ENCODE measurements around the gene RBP2. TPM values are rescaled to one million over a fixed set of nuclear protein-coding genes. Genes with fewer than 3 reads are reported as not detected.

Gene RBP2
- total RNA-seq, 1 donor: not detected

GRCh38 chr3:139434228-139434627 lies 42.1 kb downstream of the RBP2 start:
- Histone ChIP-seq H3K4me1 (ENCODE audit: insufficient read depth, low read length) (no peaks in the 10 kb centered on the region), H3K4me3 (ENCODE audit: insufficient read depth, low read length) (no peak overlapping the region), H3K4me2 (ENCODE audit: insufficient read depth, low read length) (no peak overlapping the region), H4K20me1 (ENCODE audit: insufficient read depth, low read length) (no peaks in the 10 kb centered on the region), H3K27me3 (ENCODE audit: insufficient read depth, low read length) (no peaks in the 10 kb centered on the region), H3K27ac (ENCODE audit: low read depth, low read length) (no peak overlapping the region), H3K79me2 (ENCODE audit: insufficient read depth, low read length) (no peaks in the 10 kb centered on the region), H3K36me3 (ENCODE audit: insufficient read depth, low read length) (no peaks in the 10 kb centered on the region), H3K9me3 (ENCODE audit: low read depth, low read length) (no peaks in the 10 kb centered on the region), H2AFZ (ENCODE audit: low read length) (no peak overlapping the region)
- no peak for DNase-seq (ENCODE audit: insufficient read length, low spot score, missing footprints)
- TF ChIP-seq, protein P1, sequence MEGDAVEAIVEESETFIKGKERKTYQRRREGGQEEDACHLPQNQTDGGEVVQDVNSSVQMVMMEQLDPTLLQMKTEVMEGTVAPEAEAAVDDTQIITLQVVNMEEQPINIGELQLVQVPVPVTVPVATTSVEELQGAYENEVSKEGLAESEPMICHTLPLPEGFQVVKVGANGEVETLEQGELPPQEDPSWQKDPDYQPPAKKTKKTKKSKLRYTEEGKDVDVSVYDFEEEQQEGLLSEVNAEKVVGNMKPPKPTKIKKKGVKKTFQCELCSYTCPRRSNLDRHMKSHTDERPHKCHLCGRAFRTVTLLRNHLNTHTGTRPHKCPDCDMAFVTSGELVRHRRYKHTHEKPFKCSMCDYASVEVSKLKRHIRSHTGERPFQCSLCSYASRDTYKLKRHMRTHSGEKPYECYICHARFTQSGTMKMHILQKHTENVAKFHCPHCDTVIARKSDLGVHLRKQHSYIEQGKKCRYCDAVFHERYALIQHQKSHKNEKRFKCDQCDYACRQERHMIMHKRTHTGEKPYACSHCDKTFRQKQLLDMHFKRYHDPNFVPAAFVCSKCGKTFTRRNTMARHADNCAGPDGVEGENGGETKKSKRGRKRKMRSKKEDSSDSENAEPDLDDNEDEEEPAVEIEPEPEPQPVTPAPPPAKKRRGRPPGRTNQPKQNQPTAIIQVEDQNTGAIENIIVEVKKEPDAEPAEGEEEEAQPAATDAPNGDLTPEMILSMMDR (IDR thresholded peaks at IDR 0.05; ENCODE audit: extremely low read depth, low read depth, low read length): no peak

DNA sequence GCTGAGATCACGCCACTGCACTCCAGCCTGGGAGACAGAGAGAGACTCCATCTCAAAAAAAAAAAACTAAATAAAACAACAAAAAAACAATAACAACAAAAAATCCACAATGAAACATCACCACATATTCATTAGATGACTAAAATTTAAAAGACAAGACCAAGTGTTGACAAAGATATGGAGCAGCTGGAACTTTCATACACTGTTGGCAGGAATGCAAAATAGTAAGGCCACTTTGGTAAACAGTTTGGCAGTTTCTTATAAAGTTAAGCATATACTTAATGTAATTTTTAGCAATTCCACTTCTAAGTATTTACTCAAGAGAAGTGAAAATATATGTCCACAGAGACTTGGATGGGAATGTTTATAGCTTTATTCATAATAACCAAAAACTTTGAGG lies 43.2 kb downstream of the RBP2 start:
- Histone ChIP-seq H3K9me3 (ENCODE audit: low read depth, low read length) (no peaks in the 10 kb centered on the region), H3K36me3 (ENCODE audit: insufficient read depth, low read length) (no peaks in the 10 kb centered on the region), H4K20me1 (ENCODE audit: insufficient read depth, low read length) (no peaks in the 10 kb centered on the region), H3K27ac (ENCODE audit: low read depth, low read length) (no peak overlapping the region), H2AFZ (ENCODE audit: low read length) (no peak overlapping the region), H3K4me3 (ENCODE audit: insufficient read depth, low read length) (no peak overlapping the region), H3K4me1 (ENCODE audit: insufficient read depth, low read length) (no peaks in the 10 kb centered on the region), H3K4me2 (ENCODE audit: insufficient read depth, low read length) (no peak overlapping the region), H3K27me3 (ENCODE audit: insufficient read depth, low read length) (no peaks in the 10 kb centered on the region), H3K79me2 (ENCODE audit: insufficient read depth, low read length) (no peaks in the 10 kb centered on the region)
- TF ChIP-seq, protein P1 (IDR thresholded peaks at IDR 0.05; ENCODE audit: extremely low read depth, low read depth, low read length): no peak
- no peak for DNase-seq (ENCODE audit: insufficient read length, low spot score, missing footprints)

- no peaks in the 10 kb centered on the region for H3K79me2 ChIP-seq (ENCODE audit: insufficient read depth, low read length)
- no peak overlapping the region for H3K27ac ChIP-seq (ENCODE audit: low read depth, low read length)
Observed at GRCh38 chr3:139430493-139430892, 45.8 kb downstream of the RBP2 start.

GRCh38 chr3:139427283-139428060 lies 48.8 kb downstream of the RBP2 start:
- no peak overlapping the region for H3K27ac ChIP-seq (ENCODE audit: low read depth, low read length)
- H3K36me3 ChIP-seq (ENCODE audit: insufficient read depth, low read length): no peaks in the 10 kb centered on the region
- no peak overlapping the region for H2AFZ ChIP-seq (ENCODE audit: low read length)
- H3K79me2 ChIP-seq (ENCODE audit: insufficient read depth, low read length): no peaks in the 10 kb centered on the region
- no peaks in the 10 kb centered on the region for H3K27me3 ChIP-seq (ENCODE audit: insufficient read depth, low read length)
- no peaks in the 10 kb centered on the region for H4K20me1 ChIP-seq (ENCODE audit: insufficient read depth, low read length)
- no peaks in the 10 kb centered on the region for H3K4me1 ChIP-seq (ENCODE audit: insufficient read depth, low read length)
- no peak overlapping the region for H3K4me2 ChIP-seq (ENCODE audit: insufficient read depth, low read length)
- no peak overlapping the region for H3K4me3 ChIP-seq (ENCODE audit: insufficient read depth, low read length)
- no peaks in the 10 kb centered on the region for H3K9me3 ChIP-seq (ENCODE audit: low read depth, low read length)
- peak; percentile 59 for DNase-seq (ENCODE audit: insufficient read length, low spot score, missing footprints)
- TF ChIP-seq, protein P1 (IDR thresholded peaks at IDR 0.05; ENCODE audit: extremely low read depth, low read depth, low read length): peak; percentile 85

More at GRCh38 chr3:139430493-139430892, 45.8 kb downstream of the RBP2 start:
- TF ChIP-seq, protein P1 (IDR thresholded peaks at IDR 0.05; ENCODE audit: extremely low read depth, low read depth, low read length): no peak
- DNase-seq (ENCODE audit: insufficient read length, low spot score, missing footprints): no peak
- Histone ChIP-seq H3K9me3 (ENCODE audit: low read depth, low read length) (no peaks in the 10 kb centered on the region), H2AFZ (ENCODE audit: low read length) (no peak overlapping the region), H3K27me3 (ENCODE audit: insufficient read depth, low read length) (no peaks in the 10 kb centered on the region), H3K4me3 (ENCODE audit: insufficient read depth, low read length) (no peak overlapping the region), H3K4me2 (ENCODE audit: insufficient read depth, low read length) (no peak overlapping the region), H3K4me1 (ENCODE audit: insufficient read depth, low read length) (no peaks in the 10 kb centered on the region), H4K20me1 (ENCODE audit: insufficient read depth, low read length) (no peaks in the 10 kb centered on the region), H3K36me3 (ENCODE audit: insufficient read depth, low read length) (no peaks in the 10 kb centered on the region)
